Heart left ventricle (tissue), 13 donors: ENCODE measurements around the gene SUSD4.

Source experiments
- POLR2A ChIP-seq, 2 donors: fragments of 450-650 bp; IDR thresholded peaks; one replicate each; pipeline ENCODE4 v1.6.1; 2017; ENCODE audit warnings: antibody characterized with exemption in 2 of 2, mild to moderate bottlenecking in 2 of 2, moderate library complexity in 2 of 2
- TF ChIP-seq, protein P1 (sequence below), 12 donors: fragments of 200-600 bp; sonication (generic) in 4 of 12; IDR thresholded peaks; one replicate each; pipeline versions ENCODE4 v1.5.0 to v1.8.0; 2018 to 2022; ENCODE audit warnings: antibody characterized with exemption in 12 of 12, mild to moderate bottlenecking in 5 of 12
- donor health status: ischemic (EF 13 %, LVEDD 7.1; RV severe dilation, severe dysfunction).
- donor health status: DM: no; HTN: yes; CAD: no.
- donor health status: DM: no; HTN: no; CAD: no.
- donor health status: ischemic (EF 25% LVEDD 6.9; RV normal size, moderate dysfunction).
- donor health status: ischemic (EF 25% LVEDD 5.7; RV mildly dilated, moderate dysfunction).
- donor health status: ischemic (EF 35%, LVEDD 5.7; RV mildly dilated, moderate dysfunction).
- donor health status: nonischemic (EF 11% LVEDD 7.7; RV severe dilation, severe dysfunction).
- donor health status: DM: yes; HTN: yes; CAD: no.
- donor health status: PGD.
- donor health status: ischemic (EF 29% LVEDD 5.4; RV normal size, mild dysfunction).
- donor health status: nonischemic (EF 23%, LVEDD 6.1; RV moderate dilation, normal function).

DNA sequence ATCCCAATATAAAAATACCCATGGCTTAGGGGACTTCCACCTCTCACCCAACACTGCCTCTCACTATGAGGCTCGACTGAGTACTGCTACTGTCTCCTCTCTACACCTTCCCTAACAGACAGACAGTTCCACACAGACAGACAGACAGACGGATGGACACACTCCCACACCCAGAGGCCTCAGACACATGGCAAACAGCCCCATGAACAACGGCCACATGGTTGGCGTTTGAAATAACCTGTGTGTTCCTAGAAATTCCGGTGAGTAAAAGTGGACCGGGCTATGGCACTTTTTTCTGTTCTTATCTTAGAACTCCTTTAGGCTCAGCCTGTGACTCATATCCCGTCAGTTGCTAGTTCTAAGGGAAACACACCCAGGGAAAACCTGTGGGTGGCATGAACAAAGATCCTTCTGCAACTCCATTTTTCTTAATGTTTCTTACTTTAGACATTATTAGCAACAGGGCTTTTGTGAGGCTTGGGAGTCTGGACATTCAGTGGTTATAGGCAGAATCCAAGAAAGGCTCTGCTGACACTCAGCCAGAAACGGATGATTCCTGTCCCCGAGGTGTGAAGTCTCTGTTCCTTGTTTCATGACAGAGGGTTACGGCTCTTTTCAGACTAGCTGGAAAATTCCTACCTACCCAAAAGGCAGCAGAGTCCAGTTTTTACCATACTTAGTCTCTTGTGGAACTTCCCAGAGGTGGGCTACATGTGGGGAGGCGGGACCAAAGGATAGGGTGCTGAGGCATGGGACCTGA is 130.4 kb downstream of the SUSD4 start:
- TF ChIP-seq, protein P1, sequence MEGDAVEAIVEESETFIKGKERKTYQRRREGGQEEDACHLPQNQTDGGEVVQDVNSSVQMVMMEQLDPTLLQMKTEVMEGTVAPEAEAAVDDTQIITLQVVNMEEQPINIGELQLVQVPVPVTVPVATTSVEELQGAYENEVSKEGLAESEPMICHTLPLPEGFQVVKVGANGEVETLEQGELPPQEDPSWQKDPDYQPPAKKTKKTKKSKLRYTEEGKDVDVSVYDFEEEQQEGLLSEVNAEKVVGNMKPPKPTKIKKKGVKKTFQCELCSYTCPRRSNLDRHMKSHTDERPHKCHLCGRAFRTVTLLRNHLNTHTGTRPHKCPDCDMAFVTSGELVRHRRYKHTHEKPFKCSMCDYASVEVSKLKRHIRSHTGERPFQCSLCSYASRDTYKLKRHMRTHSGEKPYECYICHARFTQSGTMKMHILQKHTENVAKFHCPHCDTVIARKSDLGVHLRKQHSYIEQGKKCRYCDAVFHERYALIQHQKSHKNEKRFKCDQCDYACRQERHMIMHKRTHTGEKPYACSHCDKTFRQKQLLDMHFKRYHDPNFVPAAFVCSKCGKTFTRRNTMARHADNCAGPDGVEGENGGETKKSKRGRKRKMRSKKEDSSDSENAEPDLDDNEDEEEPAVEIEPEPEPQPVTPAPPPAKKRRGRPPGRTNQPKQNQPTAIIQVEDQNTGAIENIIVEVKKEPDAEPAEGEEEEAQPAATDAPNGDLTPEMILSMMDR (IDR thresholded peaks at IDR 0.05), result no peak
- no peak for TF ChIP-seq POLR2A (IDR thresholded peaks at IDR 0.05)
